Esophagus (tissue), 2 donors: ENCODE measurements around the gene SREBF1. TPM values are rescaled to one million over a fixed set of nuclear protein-coding genes. Genes with fewer than 3 reads are reported as not detected.

ENCODE experiments used
- H3K27ac ChIP-seq, 2 donors: one replicate each; pipeline ENCODE4 v1.5.1; 2013; ENCODE audit warnings: low read depth in 2 of 2, mild to moderate bottlenecking in 2 of 2, inconsistent platforms in 1 of 2, low read length in 1 of 2, moderate library complexity in 1 of 2
- H3K27me3 ChIP-seq, 2 donors: one replicate each; pipeline ENCODE4 v1.6.1; 2013; ENCODE audit warnings: low read length in 2 of 2, control low read depth in 1 of 2, mild to moderate bottlenecking in 1 of 2; ENCODE audit not compliant: insufficient read depth in 2 of 2, control insufficient read depth in 1 of 2
- H3K36me3 ChIP-seq, 2 donors: one replicate each; pipeline ENCODE4 v1.6.1; 2013; ENCODE audit warnings: low read length in 1 of 2; ENCODE audit not compliant: control insufficient read depth in 2 of 2, insufficient read depth in 2 of 2
- H3K4me1 ChIP-seq, 2 donors: one replicate each; pipeline ENCODE4 v1.6.1; 2013; ENCODE audit warnings: low read length in 1 of 2; ENCODE audit not compliant: control insufficient read depth in 2 of 2, insufficient read depth in 2 of 2
- H3K4me3 ChIP-seq, 2 donors: one replicate each; pipeline ENCODE4 v1.5.1; 2013; ENCODE audit warnings: low read length in 2 of 2, mild to moderate bottlenecking in 2 of 2, low read depth in 1 of 2, moderate library complexity in 1 of 2
- H3K9me3 ChIP-seq, 2 donors: one replicate each; pipeline ENCODE4 v1.6.1; 2013; ENCODE audit warnings: mild to moderate bottlenecking in 2 of 2, low read depth in 1 of 2, low read length in 1 of 2, moderate library complexity in 1 of 2; ENCODE audit not compliant: control insufficient read depth in 2 of 2, insufficient read depth in 1 of 2
- WGBS, 2 donors: extraction: QIAGEN DNeasy Blood & Tissue Kit; methylation state at CpG; one replicate each; pipeline ENCODE4 v1.1.7; 2013; 5-methylcytosine and 5-hydroxymethylcytosine counted together
- polyA plus RNA-seq, 2 donors: library from polyadenylated mRNA; stranded (reverse); fragments of 200-250 nt; gene quantifications; one replicate each; pipeline ENCODE4 v1.2.3, GENCODE V29; 2013
- donor health status: healthy with polysubstance abuse.
- donor health status: Bipolar disorder and iron deficiency.

The SREBF1 gene
- polyA plus RNA-seq, 2 donors, result 95.1 to 116 TPM

- H3K27ac ChIP-seq, result peak overlapping the region; percentile 82 to 96
- no peaks in the 10 kb centered on the region for H3K27me3 ChIP-seq
- H3K9me3 ChIP-seq, result no peaks in the 10 kb centered on the region
- 58 to 61% methylated on average over 4 of the region's 4 CpGs for WGBS, 2 donors
- H3K36me3 ChIP-seq, result peaks cover 5 to 16% of the 10 kb centered on the region in 2 donors
- H3K4me3 ChIP-seq, result peak overlapping the region in 1 of 2 donors; percentile 16
- H3K4me1 ChIP-seq, result peaks cover 9 to 28% of the 10 kb centered on the region in 2 donors
These were observed 6.3 kb upstream of the SREBF1 start for GRCh38 chr17:17843096-17843495.

- peaks cover 5 to 13% of the 10 kb centered on the region in 2 donors for H3K36me3 ChIP-seq
- no peaks in the 10 kb centered on the region for H3K27me3 ChIP-seq
- H3K4me1 ChIP-seq, result peaks cover 12 to 36% of the 10 kb centered on the region in 2 donors
- peak overlapping the region; percentile 96 to 97 for H3K27ac ChIP-seq
- peak overlapping the region in 1 of 2 donors; percentile 16 for H3K4me3 ChIP-seq
- H3K9me3 ChIP-seq, result no peaks in the 10 kb centered on the region
- 45 to 55% methylated on average over 9 of the region's 9 CpGs for whole genome bisulfite sequencing, 2 donors
These were observed 5.5 kb upstream of the SREBF1 start for GRCh38 chr17:17842111-17842876.

- H3K4me3 ChIP-seq, result no peak overlapping the region
- no peaks in the 10 kb centered on the region for H3K9me3 ChIP-seq
- peaks cover 0 to 6% of the 10 kb centered on the region in 2 donors for H3K36me3 ChIP-seq
- peak overlapping the region; percentile 96 to 97 for H3K27ac ChIP-seq
- H3K27me3 ChIP-seq, result no peaks in the 10 kb centered on the region
- 61 to 70% methylated on average over 1 of the region's 1 CpG for WGBS, 2 donors
- H3K4me1 ChIP-seq, result peaks cover 14 to 37% of the 10 kb centered on the region in 2 donors
These were observed 4.8 kb upstream of the SREBF1 start for GRCh38 chr17:17841601-17842025.

GRCh38 chr17:17840751-17841591, 4.2 kb upstream of the SREBF1 start:
- WGBS, 2 donors, result 30 to 42% methylated on average over 7 of the region's 7 CpGs
- Histone ChIP-seq H3K27ac (peak overlapping the region; percentile 96 to 97), H3K4me3 (peak overlapping the region in 1 of 2 donors; percentile 15), H3K36me3 (peaks cover 0 to 3% of the 10 kb centered on the region in 2 donors), H3K9me3 (no peaks in the 10 kb centered on the region), H3K4me1 (peaks cover 14 to 37% of the 10 kb centered on the region in 2 donors), H3K27me3 (no peaks in the 10 kb centered on the region)

- WGBS, 2 donors, result 2 to 3% methylated on average over 65 to 71 of the region's 71 CpGs
- Histone ChIP-seq H3K27ac (peak overlapping the region; percentile 96 to 97), H3K36me3 (peaks cover 0 to 2% of the 10 kb centered on the region in 2 donors), H3K9me3 (no peaks in the 10 kb centered on the region), H3K4me3 (peak overlapping the region; percentile 15 to 45), H3K4me1 (peaks cover 14 to 46% of the 10 kb centered on the region in 2 donors), H3K27me3 (no peaks in the 10 kb centered on the region)
These were observed 3.3 kb upstream of the SREBF1 start for GRCh38 chr17:17839791-17840707.

- H3K27me3 ChIP-seq, result no peaks in the 10 kb centered on the region
- peaks cover 14 to 48% of the 10 kb centered on the region in 2 donors for H3K4me1 ChIP-seq
- H3K27ac ChIP-seq, result peak overlapping the region; percentile 96 to 97
- no peaks in the 10 kb centered on the region for H3K36me3 ChIP-seq
- no peaks in the 10 kb centered on the region for H3K9me3 ChIP-seq
- WGBS, 2 donors, result 63 to 68% methylated on average over 11 of the region's 11 CpGs
- no peak overlapping the region for H3K4me3 ChIP-seq
These were observed 1.5 kb upstream of the SREBF1 start for GRCh38 chr17:17837966-17838962.

- WGBS, 2 donors, result 42 to 53% methylated on average over 3 of the region's 3 CpGs
- Histone ChIP-seq H3K36me3 (no peaks in the 10 kb centered on the region), H3K27ac (peak overlapping the region; percentile 96 to 97), H3K4me1 (peaks cover 11 to 45% of the 10 kb centered on the region in 2 donors), H3K27me3 (no peaks in the 10 kb centered on the region), H3K4me3 (peak overlapping the region in 1 of 2 donors; percentile 75), H3K9me3 (no peaks in the 10 kb centered on the region)
These were observed 615 bp upstream of the SREBF1 start for GRCh38 chr17:17837380-17837821.

- peaks cover 9 to 42% of the 10 kb centered on the region in 2 donors for H3K4me1 ChIP-seq
- H3K4me3 ChIP-seq, result peak overlapping the region; percentile 75 to 94
- H3K9me3 ChIP-seq, result no peaks in the 10 kb centered on the region
- H3K36me3 ChIP-seq, result no peaks in the 10 kb centered on the region
- peak overlapping the region; percentile 96 to 97 for H3K27ac ChIP-seq
- no peaks in the 10 kb centered on the region for H3K27me3 ChIP-seq
- WGBS, 2 donors, result 0% methylated on average over 67 to 69 of the region's 69 CpGs
These were observed 452 bp downstream of the SREBF1 start for GRCh38 chr17:17836250-17836817.
